GM21737 (cell line): ENCODE data around the gene FAM89B.

Experiments used
- ATAC-seq: cut with Tn5 transposase; IDR thresholded peaks from one replicate; pipeline ENCODE4 v1.9.1; 2021; ENCODE audit warnings: mild to moderate bottlenecking, moderate library complexity; ENCODE audit not compliant: unreplicated experiment

The FAM89B gene

DNA sequence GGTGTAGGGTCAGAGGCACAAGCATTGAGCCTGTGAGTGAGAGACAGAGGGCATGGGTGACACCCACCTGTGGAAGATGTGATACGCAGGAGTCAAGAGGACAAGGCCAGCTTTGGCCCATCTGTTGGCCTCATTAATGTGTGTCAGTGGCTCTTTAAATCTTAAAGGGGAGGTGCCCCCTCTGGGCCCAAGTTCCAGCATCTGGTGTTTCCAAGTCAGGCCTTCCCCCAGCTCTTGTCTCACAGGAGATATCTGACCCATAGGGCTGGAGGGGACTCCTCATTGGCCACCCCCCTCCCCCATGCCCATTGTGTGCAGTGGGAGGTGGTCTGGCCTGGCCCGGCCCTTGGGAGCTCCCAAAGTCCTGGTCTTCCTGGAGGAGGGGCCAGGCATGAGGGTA lies 14.3 kb downstream of the FAM89B start:
- no peak for ATAC-seq

DNA sequence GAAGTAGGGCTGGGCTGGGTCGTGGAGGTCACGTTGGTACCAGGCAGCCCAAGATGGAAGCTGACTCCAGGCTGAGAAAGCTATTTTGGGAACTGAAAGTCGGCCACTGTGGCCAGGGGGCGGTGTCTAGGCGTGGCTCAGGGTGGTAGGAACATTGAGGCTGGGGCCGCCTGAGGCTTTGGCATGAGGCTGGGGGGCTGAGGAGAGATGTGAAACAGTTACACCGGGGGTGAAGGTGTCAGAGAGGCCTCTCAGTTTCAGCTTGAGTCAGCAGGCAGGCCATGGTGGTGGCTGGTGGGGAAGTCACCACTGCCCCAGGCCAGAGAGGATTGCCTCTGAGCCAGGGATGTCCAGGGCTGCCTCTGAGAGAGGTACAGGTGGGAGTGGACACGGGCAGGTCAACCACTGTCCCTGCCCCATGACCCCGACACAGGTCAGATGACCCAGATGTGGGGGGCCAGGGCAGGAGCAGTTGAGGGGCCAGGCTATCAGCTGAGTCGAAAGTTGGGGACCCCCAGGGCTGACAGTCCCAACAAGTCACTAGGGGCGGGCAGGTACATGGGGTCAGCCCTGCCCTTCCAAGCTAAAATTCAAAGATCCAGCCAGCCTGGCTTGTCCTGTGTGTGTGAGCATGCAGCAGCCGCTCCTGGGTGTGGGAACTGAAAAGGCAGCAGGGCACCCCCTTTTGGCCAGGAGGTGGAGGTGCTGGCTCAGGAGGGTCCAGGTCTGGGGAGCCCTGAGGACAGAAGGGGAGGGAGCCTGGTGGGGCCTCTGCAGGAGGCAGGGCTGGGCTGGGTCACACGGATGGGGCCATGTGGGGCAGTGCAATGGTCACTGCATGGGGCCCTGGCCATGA lies 16.1 kb downstream of the FAM89B start:
- peak; percentile 73 for ATAC-seq

DNA sequence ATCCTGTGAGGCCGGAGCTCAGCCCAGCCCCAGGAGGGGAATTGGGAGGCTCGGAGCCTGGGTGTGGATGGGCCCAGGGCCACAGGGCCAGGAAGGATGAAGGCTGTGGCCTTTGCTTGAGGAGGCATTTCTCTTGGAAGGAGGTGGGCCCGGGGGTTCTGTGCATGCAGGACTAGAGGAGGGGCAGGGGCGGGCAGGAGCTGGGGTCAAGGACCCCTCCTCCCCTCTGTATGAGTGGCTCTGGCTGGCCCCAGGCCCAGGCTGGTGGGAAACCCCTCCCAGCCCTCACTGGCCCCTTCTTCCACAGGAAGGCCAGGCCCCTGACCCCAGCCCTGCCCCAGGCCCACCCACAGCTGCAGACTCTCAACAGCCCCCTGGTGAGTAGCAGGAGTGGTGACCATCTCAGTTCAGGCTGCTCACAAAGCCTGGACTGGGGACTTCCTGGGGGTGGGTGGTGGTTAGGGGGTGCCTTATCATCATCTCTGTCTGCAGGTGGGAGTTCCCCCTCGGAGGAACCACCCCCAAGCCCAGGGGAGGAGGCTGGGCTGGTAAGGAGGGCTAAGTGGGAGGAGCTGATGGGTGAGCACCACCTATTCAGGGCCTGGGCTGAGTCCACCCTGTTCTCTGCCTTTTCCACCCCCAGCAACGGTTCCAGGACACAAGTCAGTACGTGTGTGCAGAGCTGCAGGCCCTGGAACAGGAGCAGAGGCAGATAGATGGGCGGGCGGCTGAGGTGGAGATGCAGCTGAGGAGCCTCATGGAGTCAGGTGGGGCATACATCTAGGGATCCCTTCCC lies 17.3 kb downstream of the FAM89B start:
- no peak for ATAC-seq

DNA sequence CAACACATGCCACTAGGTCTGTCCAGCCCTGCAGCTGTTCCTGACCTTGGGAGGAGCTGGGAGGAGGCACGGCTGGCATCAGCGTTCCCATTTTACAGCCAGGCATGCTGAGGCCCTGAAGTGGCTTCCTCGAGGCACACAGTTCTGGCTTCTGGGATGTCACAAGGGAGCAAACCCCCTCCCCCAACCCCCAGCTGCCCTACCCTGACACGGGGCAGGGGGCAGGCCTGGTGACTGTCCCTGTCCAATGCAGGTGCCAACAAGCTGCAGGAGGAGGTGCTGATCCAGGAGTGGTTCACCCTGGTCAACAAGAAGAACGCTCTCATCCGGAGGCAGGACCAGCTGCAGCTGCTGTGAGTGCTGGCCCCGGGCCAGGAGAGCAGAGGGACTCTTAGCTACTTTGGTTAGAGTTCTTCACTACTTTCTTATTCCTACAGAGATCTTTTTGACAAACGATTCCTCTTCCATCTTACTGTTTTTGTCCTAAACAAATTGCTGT lies 18.0 kb downstream of the FAM89B start:
- no peak for ATAC-seq

DNA sequence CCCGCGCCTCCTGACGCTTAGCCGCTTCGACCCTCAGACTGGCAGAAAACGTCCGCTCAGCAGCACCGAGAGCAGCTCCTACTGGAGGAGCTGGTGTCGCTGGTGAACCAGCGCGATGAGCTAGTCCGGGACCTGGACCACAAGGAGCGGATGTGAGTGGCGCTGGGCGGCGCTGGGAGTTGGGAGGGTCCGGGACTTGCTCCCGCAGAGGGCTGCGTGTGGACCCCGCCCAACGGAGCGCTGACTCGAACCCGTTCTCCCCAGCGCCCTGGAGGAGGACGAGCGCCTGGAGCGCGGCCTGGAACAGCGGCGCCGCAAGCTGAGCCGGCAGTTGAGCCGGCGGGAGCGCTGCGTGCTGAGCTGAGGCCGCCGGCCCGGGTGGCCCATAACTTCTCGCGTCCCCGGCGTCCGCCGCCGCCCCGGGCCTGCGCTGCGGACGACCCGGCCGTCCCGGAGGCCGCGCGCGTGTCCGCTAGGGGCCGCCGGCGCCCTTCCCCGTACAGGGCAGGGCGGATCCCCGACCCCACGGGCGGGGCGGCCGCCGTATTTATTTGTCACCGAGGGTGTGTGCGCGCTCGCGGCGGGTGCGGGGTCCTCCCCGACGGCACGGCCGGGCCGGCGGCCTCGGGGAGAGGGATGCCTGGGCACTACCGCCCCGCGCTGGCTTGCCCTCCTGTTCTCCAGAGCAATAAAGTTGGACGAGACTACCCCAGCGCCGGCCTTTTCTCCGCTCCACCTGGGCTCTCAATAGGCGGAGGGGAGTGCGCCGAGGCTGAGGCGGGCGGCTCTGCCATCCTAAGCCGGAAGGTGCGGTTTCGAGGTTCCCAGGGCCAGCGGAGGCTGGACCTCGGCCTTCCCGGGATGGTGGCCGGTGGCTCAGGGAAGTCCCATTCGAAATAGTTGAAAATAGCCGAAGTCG lies 19.9 kb downstream of the FAM89B start:
- ATAC-seq = no peak

DNA sequence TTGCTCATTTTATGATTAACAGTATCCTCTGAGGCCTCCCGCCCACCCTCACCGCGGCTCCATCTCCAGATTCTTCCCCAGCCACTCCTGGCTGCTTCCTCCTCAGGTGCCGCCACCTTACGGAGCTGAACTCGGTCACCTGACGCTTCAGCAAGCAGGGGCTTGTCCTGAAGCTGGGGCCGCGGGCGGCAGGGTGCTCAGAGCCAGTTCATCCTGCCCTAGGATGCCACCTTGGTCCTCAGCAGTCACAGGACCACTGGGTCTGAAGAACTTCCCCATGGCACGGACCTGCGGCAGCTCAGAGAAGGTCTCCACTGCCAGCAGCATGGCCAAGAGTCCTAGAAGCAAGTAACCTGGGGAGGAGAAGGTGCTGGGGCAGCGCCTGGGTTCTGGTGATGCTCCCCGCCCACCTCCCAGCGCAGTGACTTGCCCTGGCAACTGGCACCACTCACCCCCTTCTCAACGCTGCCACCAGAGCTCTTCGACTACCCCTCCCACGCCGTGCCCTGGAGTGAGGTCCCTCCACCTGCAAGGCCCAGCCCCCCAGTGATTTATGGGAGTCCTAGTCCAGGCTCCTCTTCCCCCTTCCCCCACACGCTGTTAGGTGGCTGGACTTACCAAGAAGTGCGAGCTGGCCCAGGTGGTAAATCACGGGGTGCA lies 20.6 kb downstream of the FAM89B start:
- no peak for ATAC-seq

DNA sequence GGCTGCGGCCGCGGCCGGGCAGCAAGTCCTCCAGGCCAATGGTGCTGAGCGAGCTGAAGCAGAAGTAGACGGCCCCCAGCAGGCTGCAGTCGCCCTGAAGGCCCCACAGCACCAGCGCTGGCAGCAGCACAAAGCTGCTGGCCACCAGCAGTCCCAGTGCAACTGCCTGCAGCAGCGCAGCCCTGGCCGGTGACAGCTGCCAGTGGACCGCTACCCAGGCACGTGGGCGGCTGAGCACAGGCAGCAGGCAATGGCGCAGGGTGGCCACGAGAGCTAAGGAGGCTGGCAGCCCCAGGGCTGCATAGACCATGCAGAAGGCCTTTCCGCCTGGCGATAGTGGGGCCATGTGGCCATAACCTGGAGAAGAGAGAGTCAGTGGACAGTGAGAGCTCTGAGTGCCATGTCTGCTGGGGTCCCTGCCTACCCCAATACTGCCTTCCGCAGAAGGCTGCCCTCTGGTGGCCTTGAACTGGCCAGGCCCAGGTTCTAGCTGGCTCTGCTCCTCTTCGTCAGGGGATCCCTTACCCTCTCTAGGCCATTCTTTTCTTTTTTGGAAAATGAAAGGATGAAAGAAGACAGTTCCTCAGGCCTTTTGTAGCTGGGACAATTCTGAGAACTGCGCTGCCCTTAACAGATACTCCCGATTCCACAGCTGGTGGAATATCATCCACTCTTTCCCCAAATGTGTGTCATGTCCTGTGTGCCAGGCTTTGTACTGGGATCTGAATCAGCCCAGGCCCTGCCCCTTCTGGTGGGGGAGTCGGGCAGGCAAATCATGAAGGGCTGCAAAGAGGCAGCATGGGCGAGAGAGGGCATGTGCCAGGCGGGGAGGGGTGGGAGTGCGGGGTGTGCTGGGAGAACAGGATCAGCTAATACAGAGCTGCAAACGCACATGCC lies 21.4 kb downstream of the FAM89B start:
- no peak for ATAC-seq

DNA sequence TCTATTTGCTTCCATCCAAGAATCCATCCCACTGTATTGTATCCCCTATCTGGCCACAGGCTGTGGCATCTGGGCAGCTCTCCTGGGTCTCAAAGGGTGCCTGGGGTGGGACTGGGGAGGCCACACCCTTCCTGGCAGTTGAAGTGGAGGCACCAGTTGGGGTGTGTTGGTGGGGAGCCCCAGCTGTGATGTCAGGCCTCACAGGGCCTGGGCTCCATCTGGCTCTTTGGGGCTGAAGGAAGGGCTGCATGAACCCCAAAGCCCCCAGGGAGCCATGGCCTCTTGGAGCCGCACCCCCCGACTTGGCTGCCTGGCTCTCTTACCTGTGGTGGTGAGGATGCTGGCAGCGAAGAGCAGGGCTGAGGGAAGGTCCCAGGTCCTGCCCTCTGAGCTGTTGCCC lies 22.8 kb downstream of the FAM89B start:
- ATAC-seq = no peak

DNA sequence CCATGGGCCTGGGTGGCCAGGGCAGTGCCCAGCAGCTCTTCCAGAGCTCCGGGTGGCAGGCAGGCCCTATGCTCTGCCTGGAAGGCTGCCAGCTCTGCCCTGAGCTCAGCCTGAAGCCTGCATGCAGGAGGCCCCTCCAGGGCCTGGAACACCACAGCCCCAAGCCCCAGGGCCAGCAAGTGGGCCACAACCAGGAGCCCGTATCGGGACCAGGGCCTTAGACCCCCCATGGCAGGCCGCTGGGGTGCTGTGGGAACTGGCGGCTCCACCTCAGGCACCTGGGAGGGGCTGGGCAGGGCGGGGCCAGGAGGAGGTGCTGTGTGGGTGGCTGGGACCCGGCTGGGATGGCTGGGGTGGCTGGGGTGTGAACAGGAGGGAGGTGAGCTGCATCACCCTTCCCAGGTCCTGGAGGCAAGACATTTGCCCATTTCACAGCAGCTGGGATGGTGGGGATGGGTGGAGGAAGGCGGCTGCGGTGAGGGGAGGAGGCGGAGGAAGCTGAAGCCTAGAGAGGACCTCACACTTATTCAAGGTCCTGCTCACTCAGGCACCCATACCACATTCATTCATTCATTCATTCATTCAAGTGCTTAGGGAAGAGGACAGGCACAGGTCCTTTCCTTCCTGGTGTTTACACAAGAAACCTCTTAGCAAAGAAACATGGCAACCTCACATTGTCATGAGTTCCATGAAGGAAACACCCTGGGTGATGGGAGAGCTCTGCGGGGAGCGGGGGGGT lies 23.4 kb downstream of the FAM89B start, which contains the start of gene KCNK7:
TSS of gene KCNK7 (minus strand) at position 258 of the 739 bp plus-strand sequence. CDS start at position 230, 28 bp downstream.
- ATAC-seq = no peak

DNA sequence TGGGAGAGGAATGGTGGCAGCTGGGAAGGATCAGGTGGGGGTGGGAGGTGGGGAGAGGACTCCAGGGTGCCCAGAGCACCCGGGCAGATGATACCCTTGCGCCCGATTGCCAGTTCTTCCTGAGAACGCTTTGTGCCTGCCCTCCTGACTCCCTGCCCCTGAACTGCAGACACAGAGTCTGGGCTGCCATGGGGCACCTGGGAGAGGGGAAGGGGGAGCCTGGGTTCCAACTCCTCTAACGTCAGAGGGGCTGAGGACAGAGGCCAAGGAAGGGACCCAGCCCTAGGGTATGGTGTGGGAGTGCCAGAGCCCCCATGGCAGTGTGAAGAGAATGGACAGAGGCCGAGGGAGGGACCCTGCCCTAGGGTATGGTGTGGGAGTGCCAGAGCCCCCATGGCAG lies 24.2 kb downstream of the FAM89B start:
- ATAC-seq = no peak

DNA sequence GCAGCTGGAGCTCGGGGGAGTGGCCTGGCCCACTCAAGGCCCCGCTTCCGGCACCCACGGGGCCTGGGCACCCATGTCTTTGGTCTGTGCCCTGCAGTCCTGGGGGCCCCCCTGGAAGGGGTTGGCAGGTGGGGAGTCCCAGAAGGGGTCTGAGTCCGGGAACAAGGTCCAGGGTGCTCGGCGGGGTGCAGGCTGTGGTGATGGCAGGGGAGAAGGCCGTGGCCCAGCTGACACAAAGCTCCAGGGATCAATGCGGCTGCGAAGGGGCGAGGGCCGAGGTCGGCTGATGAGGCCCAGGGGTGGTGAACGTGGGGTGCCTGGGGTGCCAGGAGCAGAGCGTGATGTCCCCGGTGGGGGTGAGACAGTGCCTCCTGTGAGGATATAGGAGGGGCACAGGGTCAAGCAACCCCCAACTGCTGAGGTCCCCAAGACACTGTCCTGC lies 25.9 kb downstream of the FAM89B start:
- ATAC-seq = no peak

DNA sequence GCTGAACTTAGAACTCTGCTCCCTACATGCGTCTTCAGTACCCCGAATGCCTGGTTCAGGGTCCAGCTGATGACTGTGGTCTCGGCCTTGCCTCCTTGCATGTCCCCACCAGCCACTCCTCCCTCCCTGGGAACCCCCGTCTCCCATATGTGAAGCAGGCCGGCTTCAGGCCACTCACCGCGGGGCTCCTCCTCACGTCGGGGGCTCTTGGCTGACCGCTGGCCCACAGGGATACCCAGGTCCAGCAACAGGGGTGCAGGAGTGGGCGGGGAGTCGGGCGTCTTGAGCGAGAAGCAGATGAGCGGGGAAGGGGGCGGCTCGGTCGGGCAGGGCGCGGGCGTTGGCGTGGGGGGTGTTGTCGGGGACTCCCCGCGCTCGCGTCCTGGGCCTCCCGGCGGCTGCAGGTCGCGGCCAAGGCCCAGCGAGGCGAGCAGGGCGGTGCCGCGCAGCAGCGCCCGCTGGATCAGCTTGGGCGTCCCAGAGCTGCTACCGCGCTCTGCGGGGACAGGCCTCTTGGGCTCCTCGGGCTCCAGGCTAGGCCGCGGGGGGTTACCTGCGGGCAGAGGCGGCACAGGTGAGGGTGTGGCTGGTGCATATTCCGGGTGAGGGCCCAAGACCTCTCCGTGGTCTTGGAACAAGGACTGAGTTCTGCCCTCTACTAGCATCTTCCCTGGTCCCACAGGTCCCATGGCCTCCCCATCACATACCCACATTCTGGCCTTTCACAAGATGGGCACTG lies 27.0 kb downstream of the FAM89B start:
- no peak for ATAC-seq

DNA sequence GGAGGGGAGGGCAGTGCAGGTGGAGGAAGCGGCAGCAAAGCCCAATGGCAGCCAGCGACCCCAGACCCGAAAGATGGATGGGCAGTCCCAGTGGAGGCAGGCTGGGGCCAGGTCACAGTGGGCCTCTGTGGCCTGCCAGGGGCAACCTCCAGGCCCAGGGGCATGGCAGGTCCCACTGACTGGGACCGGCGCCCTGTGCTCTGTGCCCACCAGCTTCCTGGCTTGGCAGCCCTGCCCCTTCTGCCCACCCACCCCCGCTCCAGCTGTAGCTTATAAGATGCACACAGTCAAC lies 27.6 kb downstream of the FAM89B start:
- ATAC-seq = no peak

DNA sequence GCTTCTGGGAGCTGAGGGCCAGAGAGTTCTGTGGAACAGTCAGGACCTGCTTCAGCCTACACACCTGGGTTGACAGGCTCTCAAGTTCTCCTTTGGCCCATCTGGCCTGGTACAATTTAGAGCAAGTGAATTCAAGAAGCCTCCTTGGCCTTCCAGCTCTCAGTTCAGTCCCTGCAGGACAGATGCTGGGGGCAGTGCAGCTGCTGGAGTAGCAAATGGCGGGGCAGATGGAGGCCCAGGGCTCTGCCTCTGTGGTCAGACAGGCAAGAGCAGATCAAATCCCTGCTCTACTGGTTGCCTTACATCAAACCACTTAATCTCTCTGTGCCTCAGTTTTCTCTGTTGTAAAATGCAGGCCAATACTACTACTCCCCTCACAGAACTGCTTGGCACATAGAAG lies 31.9 kb downstream of the FAM89B start:
- ATAC-seq = no peak

DNA sequence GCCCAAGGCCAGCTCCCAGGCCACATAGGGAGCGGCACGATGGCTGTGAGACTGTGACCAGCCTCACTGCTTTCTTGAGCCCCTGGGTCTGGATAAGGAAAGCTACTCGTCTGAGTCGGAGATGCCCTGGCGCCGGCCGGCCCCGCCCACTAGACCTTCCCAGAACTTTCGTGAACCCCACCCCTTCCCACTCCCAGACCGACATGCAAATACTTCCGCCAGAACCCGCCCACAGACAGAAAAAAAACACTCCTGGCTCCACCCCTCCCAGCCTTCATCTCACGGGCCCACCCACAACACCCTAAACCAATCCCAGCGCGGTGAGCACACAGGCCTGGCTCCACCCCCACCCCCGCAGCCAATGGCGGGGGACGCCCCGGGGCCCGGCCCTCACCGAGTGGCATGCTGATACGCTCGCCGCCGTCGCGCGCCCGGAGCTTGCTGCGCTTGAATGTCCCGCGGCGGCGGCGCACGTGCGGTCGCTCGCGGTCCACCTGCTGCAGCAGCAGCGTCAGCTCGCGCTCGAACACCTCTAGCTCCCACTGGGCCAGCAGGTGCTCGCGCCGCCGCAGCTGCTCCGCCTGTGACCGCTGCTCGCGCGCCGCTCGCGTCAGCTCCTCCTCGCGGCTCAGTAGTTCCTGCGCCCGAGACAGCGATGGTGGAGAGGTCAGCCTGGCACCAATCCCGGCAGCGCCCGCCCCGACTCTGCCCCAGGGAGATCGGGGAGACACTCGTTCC lies 34.7 kb downstream of the FAM89B start:
- ATAC-seq = no peak

DNA sequence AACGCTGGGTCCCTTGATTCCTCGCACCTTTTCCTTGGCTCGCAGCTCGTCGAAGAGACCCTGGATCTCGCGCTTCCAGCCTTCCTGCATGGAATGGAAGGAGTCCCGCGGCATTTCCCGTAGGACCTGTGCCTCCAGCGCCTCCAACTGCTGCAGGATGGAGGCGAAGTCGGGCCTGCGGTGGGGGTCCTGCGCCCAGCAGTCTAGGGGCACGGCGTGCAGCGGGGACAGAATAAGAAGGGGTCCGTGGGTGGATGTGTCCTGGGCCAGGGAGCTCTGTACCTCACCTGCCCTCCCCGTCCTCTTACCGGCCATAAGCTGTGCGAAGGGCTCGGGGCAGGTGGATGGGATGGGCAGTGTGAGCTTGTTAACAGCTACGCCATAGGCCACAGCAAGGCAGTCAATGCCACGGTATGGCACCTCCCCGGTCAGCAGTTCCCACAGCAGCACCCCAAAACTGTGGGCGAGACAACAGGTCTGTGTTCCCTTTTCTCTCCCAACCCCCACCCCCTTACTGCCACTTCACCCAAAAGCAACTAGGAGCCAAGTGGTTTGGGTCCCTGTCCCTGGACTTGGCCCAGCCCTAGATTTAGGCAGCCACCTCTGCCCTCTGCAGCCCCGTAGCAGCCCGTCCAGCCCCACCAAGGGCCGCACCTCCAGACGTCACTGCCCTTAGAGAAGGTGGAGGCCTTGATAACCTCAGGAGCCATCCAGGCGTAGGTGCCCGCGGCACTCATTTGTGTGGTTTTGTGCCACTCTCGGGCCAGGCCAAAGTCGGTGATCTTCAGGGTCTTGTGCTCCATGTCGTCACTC lies 35.5 kb downstream of the FAM89B start:
- no peak for ATAC-seq

DNA sequence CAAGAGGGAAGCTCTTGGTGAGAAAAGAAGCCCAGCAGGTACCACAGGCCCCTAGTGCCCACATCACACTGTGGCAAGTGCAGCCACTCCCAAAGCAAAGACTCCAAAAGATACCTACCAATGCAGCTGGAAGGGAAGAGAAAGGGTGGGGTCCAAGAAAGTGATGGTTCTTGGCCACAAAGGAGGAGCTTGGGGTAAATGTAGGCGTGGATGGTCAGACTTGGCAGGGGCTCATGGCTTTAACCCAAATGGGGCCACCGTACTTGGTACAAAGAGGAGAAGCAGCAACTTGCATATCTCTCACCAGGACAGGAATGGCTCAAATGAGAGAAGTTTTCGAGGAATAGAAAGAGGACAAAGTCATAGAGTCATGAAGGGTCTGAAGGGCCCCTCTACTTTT lies 36.9 kb downstream of the FAM89B start:
- no peak for ATAC-seq
